EH (cell line): ENCODE data around the gene TIAM2.

Source experiments
- DNase-seq: peaks from one replicate; pipeline ENCODE4 v3.0.0-alpha.2; 2015; ENCODE audit warnings: low read depth

Gene TIAM2

GRCh38 chr6:155026022-155026705 lies 31.0 kb downstream of the TIAM2 start:
- DNase-seq: peak; percentile 88

- DNase-seq: no peak
Measured at GRCh38 chr6:155026706-155027045, 31.6 kb downstream of the TIAM2 start.

DNA sequence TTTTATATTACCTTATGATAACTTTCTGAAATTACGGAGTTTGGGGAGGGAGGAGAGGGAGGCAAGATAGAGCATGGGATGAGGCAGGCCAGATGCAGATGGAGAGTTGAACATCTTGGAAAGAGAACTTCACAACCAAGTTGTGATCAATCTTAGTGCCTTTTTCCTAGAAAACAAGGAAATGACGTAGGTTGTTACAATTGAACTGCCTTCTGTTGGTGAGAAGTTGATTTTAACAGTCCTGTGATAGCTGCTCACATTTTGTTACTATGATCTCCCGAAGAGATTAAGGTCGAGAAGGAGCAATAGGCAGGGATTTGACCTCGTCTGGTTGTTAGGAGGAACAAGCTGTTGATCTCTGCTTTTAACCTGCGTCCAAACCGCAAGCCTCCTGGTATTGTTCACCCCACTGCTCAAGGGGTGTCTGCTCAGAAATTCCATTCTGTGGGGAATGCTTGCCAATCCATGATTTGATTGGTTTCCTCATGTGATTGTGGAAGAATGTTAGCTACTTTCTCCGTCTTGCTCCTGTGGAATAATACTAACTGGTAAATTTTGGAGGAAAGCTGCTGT lies 35.1 kb downstream of the TIAM2 start:
- peak; percentile 22 for DNase-seq

DNA sequence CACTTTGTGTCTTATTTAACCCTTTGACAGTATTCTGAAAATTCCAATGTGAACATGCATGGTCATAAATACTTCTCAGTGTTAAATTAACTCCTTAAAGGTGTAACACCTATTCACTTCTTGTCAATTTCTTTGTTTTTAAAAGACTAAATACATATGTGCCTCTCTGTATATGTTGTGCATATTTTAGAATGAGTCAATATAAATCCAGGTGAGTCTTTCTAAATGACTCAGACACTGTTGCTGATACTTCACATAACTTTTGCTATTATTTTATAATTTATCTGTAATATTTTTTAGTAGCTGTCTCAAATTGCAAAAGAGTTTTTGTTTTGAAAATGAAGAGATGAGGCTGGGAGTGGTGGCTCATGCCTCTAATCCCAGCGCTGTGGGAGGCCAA lies 36.0 kb downstream of the TIAM2 start:
- DNase-seq: no peak

DNA sequence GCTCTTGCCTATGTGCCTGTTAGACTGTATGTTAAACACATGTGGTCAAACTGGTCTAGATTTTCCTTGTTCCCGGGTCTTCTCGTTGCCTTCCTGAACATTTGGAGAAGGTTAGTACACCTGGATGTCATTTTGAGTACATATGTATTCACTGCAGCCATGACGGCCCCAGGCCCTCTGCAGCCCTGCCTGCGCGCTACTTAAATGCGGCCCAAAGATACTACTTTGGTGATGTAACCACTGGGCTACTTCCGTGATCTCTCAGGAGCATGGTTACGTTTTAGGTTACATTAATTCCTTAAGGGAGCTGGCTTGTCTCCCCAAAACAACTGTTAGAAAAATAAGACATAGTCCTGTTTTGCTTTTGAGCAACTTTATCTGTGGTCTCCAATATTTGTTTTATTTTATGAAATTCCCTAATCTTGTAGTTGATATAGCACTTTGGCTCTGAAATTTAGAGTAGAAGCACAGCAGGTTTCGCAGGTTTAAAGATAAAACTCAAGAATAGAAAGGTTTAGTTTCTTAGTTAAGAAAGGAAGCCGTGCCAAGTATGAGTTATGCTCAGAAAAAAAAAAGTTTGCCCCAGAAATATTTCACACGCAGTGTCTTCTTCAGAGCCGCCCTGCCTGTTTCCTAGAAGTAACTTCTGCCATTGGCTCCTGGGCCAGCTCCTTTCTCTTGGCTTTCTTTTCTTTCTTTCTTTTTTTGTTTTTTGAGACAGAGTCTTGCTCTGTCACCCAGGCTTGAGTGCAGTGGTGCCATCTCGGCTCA lies 38.1 kb downstream of the TIAM2 start:
- DNase-seq: no peak

DNA sequence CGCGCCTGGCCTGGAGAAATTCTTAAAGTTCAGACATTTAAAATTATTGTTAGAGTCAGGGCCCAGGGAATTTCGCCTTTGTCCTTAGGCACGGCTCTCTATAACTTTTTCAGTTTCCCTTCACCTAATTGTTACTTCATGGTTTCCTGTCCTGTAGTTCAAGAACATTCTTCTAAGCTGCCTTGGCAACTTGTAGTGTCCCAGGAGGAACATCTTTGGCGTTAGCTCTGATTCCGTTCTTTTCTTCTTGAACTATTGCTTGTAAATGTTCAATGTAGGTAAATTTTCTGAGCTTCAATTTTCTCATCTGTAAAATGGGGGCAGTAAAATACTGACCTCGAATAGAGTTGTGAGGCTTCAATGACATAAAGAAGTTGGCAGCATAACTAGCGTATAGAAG lies 41.8 kb downstream of the TIAM2 start:
- DNase-seq: no peak

DNA sequence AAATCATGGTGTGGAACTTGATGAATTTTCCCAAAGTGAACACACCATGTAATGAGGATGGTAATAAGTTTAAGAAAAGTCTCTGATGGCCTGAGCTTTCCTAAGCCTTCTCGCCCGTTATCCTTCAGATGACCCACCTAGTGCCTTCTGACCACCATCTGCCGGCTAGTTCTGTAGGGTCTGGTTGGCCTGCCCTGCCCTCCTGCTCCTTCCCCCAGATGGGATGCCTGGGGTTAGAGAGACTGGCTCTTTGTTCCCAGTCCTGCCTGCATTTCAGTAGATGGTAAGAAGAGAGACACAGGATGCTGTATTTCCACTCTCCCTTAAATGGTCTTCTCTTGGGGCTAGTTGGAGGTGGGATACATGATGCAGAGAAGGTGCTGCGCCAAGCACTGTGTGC lies 43.0 kb downstream of the TIAM2 start:
- DNase-seq: no peak

DNA sequence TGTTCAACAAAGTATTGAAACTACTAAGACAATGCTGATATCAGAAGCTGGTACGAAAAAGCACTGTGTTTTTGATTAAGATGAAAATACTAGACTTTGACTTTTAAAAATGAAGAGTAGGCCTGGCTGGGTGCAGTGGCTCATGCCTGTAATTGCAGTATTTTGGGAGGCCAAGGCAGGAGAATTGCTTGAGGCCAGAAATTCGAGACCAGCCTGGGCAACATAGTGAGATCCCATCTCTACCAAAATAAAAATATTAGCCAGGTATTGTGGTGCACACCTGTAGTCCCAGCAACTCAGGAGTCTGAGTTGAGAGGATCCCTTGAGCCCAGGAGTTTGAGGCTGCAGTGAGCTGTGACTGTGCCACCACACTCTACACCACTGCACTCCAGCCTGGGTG lies 43.4 kb downstream of the TIAM2 start:
- no peak for DNase-seq

DNA sequence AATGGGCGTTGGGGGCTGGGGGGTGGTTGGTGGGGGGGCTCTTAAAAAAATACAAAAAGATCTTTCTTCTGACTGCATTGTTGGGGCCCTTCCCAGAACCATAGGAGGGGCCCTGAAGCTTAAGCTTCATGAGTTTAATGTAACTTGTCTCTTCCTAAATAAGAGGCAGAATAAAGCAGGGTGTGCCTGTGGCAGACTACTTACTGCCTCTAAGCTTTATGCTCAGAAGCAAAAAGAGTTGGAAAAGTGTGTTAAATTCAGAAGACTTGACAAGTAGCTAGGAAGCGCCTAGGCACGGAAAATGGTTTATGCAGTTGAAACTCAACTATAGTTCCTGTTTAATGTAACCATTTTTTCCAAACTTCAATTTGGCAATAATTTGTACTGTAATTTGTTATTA lies 44.5 kb downstream of the TIAM2 start:
- no peak for DNase-seq

DNA sequence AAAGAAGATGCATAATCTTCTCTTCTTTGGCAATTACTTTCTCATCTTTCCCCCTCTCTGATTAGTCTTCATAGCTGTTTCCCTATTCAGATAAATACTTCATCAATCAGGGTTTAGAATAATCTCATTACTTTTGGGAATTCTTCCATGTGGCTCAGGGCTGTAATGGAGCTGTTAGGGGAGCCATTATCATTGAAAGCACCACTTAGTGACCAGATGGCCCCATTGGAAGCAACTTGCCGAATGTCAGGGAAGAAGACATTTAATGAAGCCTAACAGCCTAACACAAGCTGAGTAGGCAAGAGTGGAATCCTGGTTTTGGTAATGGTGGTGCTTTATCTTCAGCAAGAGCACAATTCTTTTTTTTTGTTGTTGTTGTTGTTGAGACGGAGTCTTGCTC lies 45.0 kb downstream of the TIAM2 start:
- DNase-seq: no peak

GRCh38 chr6:155040901-155041650 lies 46.0 kb downstream of the TIAM2 start:
- no peak for DNase-seq

GRCh38 chr6:155041741-155042279 lies 46.7 kb downstream of the TIAM2 start:
- DNase-seq: no peak

DNA sequence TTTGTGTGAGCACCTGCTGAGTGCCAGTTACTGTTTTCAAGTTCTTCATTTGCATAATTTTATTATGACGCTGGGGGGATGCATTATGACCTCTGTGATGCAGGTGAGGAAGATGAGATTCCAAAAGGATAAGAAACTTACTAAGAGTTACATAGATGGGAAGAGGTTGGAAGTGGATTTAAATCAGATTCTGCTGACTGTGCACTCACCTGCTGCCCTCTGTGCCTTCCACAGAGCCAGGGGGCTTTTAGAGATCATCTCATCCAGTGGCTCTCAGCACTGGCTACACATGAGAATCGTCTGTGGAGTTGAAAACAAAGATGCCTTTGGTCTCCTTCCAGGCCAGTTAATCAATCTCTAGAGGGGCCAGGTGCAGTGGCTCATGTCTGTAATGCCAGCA lies 47.9 kb downstream of the TIAM2 start:
- no peak for DNase-seq

DNA sequence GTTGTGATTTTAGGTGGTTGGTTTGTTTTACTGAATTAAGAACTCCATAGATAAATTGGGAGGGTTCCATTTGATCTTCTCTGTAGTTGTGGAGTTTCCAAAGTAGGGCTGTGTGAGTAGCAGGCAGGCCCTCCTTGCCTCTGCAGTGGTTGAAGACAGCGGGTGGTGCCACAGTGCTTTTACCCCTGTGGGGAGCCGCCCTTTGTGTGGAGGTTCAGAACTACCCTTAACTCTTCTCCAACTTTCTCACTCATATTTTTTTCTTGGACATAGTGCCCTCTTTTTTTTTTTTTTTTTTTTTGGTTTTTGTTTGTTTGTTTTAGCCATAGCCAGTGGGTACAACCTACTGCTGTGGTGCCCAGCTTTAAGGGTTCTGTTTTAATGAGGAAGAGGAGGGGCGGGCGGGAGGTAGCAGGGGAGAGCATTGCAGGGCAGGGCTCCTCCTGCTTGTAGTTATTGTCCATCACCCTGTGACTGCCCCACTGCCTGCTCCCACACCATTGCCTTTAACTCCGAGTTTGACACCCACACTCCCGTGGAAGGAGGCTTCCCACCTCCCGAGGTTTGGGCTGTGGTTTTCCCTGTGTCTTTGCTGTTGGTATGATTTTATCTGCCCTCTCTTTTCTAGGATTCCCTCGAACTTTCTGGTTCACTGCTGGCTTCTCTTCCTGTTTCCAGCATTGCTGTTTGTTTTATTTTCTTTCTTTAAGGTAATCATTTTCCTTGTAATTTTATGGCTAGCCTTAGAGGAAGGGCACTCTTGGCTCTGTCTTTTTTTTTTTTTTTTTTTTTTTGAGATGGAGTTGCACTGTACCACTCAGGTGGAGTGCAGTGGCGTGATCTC lies 50.7 kb downstream of the TIAM2 start:
- DNase-seq: no peak

- DNase-seq: no peak
Measured at GRCh38 chr6:155047523-155047922, 52.4 kb downstream of the TIAM2 start.

- DNase-seq: peak; percentile 30
Measured at GRCh38 chr6:155050311-155050710, 55.2 kb downstream of the TIAM2 start.

GRCh38 chr6:155054491-155055250 lies 59.6 kb downstream of the TIAM2 start:
- no peak for DNase-seq

- no peak for DNase-seq
Measured at GRCh38 chr6:155055729-155056128, 60.6 kb downstream of the TIAM2 start.

DNA sequence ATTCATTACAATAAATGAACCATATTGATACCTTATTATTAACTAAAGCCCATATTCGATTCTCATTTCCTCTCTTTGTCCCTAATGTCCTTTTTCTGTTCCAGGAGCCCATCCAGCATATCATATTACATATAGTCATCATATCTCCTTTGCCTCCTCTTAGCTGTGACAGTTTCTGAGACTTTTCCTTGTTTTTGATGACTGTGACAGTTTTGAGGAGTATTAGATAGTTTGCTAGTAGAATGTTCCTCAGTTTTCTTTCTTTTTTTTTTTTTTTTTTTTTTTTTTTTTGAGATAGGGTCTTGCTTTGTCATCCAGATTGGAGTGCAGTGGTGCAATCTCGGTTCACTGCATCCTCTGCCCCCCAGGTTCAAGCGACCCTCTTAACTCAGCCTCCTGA lies 61.6 kb downstream of the TIAM2 start:
- DNase-seq: no peak

DNA sequence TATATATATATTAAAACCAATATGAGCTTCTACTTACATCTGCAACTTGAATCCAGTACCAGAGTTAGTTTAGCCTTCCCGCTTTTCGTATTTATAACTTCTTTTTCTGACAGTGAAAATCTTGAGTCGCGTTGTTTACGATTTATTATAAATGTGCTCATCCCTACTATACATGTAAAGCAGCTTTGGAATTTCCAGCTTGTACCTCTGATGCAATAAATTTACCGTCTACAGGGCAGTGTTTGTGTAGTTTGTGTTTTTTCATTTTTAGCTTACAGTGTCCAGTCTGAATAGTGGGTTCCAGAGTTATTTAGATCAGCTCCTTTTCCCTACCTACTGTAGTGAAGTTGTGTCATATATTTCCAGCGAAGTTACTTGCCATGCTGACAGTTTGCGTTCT lies 66.3 kb downstream of the TIAM2 start:
- DNase-seq: no peak

- peak; percentile 91 for DNase-seq
Measured at GRCh38 chr6:155062866-155063341, 67.8 kb downstream of the TIAM2 start.
